Pancreas (tissue), 10 donors: Measurements from ENCODE around the gene SLC38A3. TPM values are rescaled to one million over a fixed set of nuclear protein-coding genes. Genes with fewer than 3 reads are reported as not detected.

Experiments used
- ATAC-seq, 4 donors: fragments of 200-7000 bp; cut with Tn5 transposase; one replicate each; pipeline versions ENCODE4 v1.8.0 to v1.9.1; 2020; ENCODE audit warnings: mild to moderate bottlenecking in 4 of 4, moderate library complexity in 4 of 4
- DNase-seq, 6 donors: peaks; one replicate each; pipeline ENCODE4 v3.0.0-alpha.2; 2020
- FAIRE-seq: peaks from 2 replicates; lab custom pipeline; 2012; peaks lifted over from hg19 to GRCh38; lab: Jason Lieb, UNC
- H3K27ac ChIP-seq, 4 donors: fragments of 200-600 bp; sonication (generic); 1 replicate in 3 of 4; 2 replicates in 1 of 4; pipeline versions ENCODE4 v1.5.0 to v1.8.0; 2020
- H3K27me3 ChIP-seq, 4 donors: fragments of 200-600 bp; one replicate each; pipeline ENCODE4 v1.8.0; 2021
- H3K36me3 ChIP-seq, 3 donors: fragments of 200-600 bp; sonication (generic) in 1 of 3; one replicate each; pipeline versions ENCODE4 v1.5.0 to v1.8.0; 2020 to 2021
- H3K4me1 ChIP-seq, 3 donors: fragments of 200-600 bp; one replicate each; pipeline ENCODE4 v1.8.0; 2021
- H3K4me3 ChIP-seq, 4 donors: fragments of 200-600 bp; sonication (generic) in 2 of 4; one replicate each; pipeline versions ENCODE4 v1.5.0 to v1.8.0; 2020 to 2021
- H3K9me3 ChIP-seq, 4 donors: fragments of 200-600 bp; one replicate each; pipeline ENCODE4 v1.8.0; 2021
- WGBS, 2 donors: extraction: QIAGEN DNeasy Blood & Tissue Kit; methylation state at CpG; one replicate each; pipeline ENCODE4 v1.1.7; 2013; 5-methylcytosine and 5-hydroxymethylcytosine counted together
- intact Hi-C, 3 donors: fragments of 100-400 bp; cut with DNase I; formaldehyde crosslinking; loops; one replicate each; pipeline versions ENCODE4 v1.11.1 to v1.14.2; 2022
- polyA plus RNA-seq, 2 donors: library from polyadenylated mRNA; stranded (reverse); fragments of 200-250 nt; gene quantifications; one replicate each; pipeline ENCODE4 v1.2.3, GENCODE V29; 2013
- total RNA-seq, 6 donors: library from RNA; stranded (reverse); fragmentation: NEBNext Ultra II Directional in 4 of 6; extraction: Animal tissue kit (Norgen Biotek cat#: 25700) in 4 of 6; gene quantifications; one replicate each; pipeline versions ENCODE4 v1.2.1 to v1.2.4, GENCODE V29; 2021 to 2023
- TF ChIP-seq, protein P1 (sequence below), 4 donors: fragments of 200-600 bp; sonication (generic) in 3 of 4; IDR thresholded peaks; one replicate each; pipeline versions ENCODE4 v1.5.0 to v1.8.0; 2021; ENCODE audit warnings: antibody characterized with exemption in 4 of 4
- donor health status: healthy with polysubstance abuse.
- donor health status: DM: no; HTN: no; CAD: no; lungs with moderate emphysema.
- donor health status: DM: no; HTN: no; CAD: no.
- donor health status: control.
- donor health status: control.
- donor health status: Bipolar disorder and iron deficiency.
- donor health status: DM: yes; HTN: yes; CAD: no.
- donor health status: DM: no; HTN: no; CAD: no.
- donor health status: DM: no; HTN: no; CAD: no.
- donor health status: DM: yes; HTN: yes; CAD: no.

Gene SLC38A3
- total and polyA plus RNA-seq, 8 donors: 21.2 to 57.9 (median 38.0) TPM

GRCh38 chr3:50165910-50166538 lies 39.0 kb upstream of the SLC38A3 start:
- DNase-seq: peak in 1 of 6 donors; percentile 30
- no peak for ATAC-seq
- H3K36me3 ChIP-seq: no peaks in the 10 kb centered on the region
- intact Hi-C loops: no loop called here
- no peaks in the 10 kb centered on the region for H3K27me3 ChIP-seq
- H3K4me3 ChIP-seq: no peak overlapping the region
- H3K4me1 ChIP-seq: peaks cover 0 to 8% (median under 1%) of the 10 kb centered on the region in 3 donors
- WGBS, 2 donors: 78% methylated on average over 15 of the region's 15 CpGs
- TF ChIP-seq, protein P1, sequence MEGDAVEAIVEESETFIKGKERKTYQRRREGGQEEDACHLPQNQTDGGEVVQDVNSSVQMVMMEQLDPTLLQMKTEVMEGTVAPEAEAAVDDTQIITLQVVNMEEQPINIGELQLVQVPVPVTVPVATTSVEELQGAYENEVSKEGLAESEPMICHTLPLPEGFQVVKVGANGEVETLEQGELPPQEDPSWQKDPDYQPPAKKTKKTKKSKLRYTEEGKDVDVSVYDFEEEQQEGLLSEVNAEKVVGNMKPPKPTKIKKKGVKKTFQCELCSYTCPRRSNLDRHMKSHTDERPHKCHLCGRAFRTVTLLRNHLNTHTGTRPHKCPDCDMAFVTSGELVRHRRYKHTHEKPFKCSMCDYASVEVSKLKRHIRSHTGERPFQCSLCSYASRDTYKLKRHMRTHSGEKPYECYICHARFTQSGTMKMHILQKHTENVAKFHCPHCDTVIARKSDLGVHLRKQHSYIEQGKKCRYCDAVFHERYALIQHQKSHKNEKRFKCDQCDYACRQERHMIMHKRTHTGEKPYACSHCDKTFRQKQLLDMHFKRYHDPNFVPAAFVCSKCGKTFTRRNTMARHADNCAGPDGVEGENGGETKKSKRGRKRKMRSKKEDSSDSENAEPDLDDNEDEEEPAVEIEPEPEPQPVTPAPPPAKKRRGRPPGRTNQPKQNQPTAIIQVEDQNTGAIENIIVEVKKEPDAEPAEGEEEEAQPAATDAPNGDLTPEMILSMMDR (IDR thresholded peaks at IDR 0.05): no peak
- no peak for FAIRE-seq
- H3K9me3 ChIP-seq: no peaks in the 10 kb centered on the region
- H3K27ac ChIP-seq: no peak overlapping the region

DNA sequence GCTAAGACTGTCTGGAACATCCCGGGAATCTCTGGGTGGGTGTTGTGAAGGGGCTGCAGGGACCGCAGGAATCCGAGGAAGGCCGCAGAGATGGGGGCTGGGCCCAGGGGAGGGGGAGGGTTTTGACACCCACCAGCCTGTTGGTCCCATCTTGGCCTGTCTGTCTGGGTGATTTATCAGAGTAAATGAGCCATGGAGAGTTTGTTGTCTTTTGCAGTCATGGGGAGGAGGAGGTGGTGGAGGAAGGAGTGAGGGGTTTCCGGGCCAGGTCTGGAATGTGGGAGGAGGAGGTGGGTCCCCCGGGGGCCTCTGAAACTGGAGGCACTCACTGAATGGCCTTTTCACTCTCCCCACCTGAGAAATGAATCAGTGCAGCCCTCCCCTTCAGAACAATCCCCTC lies 38.5 kb upstream of the SLC38A3 start:
- Histone ChIP-seq H3K4me1 (peaks cover 5 to 14% (median 6%) of the 10 kb centered on the region in 3 donors), H3K36me3 (no peaks in the 10 kb centered on the region), H3K27ac (no peak overlapping the region), H3K4me3 (no peak overlapping the region), H3K9me3 (no peaks in the 10 kb centered on the region), H3K27me3 (no peaks in the 10 kb centered on the region)
- WGBS, 2 donors: 71 to 76% methylated on average over 6 of the region's 6 CpGs
- no peak for FAIRE-seq
- TF ChIP-seq, protein P1 (IDR thresholded peaks at IDR 0.05): no peak
- no peak for ATAC-seq
- intact Hi-C loops: no loop called here
- no peak for DNase-seq

DNA sequence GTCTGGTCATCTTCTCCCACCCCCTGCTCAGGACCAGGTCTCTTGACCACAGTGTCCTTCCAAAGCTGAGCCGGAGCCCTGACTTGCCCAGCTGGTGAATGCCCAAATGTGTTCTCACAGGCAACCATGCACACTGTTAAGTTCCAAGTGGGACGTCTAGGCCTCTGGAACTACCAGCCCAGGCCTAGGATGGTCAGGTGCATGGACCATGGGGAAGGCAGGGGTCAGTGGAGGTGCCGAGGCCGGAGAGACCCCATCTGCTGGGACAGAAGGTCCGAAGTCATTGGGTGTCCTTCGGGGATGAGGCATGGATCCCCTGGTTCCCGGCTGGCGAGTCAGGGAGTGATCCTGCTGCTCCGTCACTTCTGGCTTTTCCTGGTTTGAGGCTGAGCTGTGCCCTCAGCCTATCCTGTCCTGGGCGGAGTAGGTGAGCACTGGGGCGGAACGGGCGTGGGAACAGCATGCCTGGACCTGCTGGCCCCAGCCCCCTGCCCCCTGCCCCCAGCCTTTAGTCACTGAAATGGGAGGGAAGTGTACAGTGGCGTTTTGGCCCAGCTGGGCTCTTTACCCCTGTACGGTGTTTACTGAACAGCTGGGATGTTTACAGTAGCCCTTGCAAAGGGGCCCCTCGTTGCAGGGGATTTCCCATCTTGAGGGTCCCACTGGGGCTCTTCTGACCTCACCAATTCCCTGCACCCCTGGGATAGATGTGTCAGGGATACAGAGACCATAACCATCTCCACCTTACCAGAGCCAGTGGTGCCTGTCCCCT lies 37.8 kb upstream of the SLC38A3 start:
- DNase-seq: peak in 1 of 6 donors; percentile 41
- intact Hi-C loops: no loop called here
- no peak for FAIRE-seq
- Histone ChIP-seq H3K27ac (no peak overlapping the region), H3K4me3 (no peak overlapping the region), H3K27me3 (no peaks in the 10 kb centered on the region), H3K4me1 (peaks cover 9 to 20% (median 10%) of the 10 kb centered on the region in 3 donors), H3K9me3 (no peaks in the 10 kb centered on the region), H3K36me3 (no peaks in the 10 kb centered on the region)
- WGBS, 2 donors: 71 to 81% methylated on average over 16 of the region's 16 CpGs
- TF ChIP-seq, protein P1 (IDR thresholded peaks at IDR 0.05): no peak
- ATAC-seq: no peak

DNA sequence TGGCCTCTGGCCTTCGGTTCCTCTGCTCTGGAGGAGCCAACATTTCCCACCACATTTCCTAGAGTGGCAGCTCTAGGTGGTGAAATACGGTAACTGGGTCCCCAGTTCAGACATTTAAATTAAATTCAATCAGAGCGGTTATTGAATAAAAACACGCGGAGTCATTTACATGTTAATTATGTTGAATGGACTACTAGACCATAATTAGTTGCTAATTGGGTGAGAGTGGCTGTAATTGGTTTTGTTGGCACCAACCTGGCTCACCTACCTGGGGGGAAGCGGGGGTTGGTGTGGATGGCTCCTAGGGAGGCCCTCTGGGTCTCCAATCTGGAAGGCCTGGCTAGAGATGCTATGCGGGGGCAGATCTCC lies 37.2 kb upstream of the SLC38A3 start:
- Histone ChIP-seq H3K9me3 (no peaks in the 10 kb centered on the region), H3K27me3 (no peaks in the 10 kb centered on the region), H3K36me3 (no peaks in the 10 kb centered on the region), H3K27ac (no peak overlapping the region), H3K4me1 (peaks cover 9 to 22% (median 10%) of the 10 kb centered on the region in 3 donors), H3K4me3 (no peak overlapping the region)
- TF ChIP-seq, protein P1 (IDR thresholded peaks at IDR 0.05): no peak
- WGBS, 2 donors: 94 to 95% methylated on average over 7 of the region's 7 CpGs
- ATAC-seq (no peak), FAIRE-seq (no peak), DNase-seq (no peak)
- intact Hi-C loops: no loop called here

DNA sequence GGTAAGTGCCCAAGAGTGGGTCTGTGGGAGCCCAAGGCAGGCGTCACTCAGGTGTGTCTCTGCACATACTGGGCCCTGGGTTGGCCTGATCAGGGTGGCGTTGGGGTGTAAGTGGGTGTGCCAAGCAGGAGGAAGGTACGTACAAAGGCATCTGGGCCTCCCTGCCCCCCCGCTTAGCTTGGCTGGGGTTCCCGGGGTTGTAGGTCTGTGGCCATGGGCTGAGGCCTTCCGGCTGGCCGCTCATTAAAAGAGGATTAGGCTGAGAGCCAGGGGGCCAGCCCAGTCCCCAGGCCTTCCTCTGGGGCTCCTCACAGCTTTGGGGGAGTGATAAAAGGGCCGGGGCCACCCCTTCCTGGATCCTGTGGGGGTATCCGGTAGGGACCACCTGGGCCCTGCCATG lies 36.7 kb upstream of the SLC38A3 start:
- no peaks in the 10 kb centered on the region for H3K36me3 ChIP-seq
- ATAC-seq (no peak), DNase-seq (peak in 1 of 6 donors; percentile 60), FAIRE-seq (no peak)
- 75 to 80% methylated on average over 9 of the region's 9 CpGs for WGBS, 2 donors
- no peaks in the 10 kb centered on the region for H3K9me3 ChIP-seq
- H3K27ac ChIP-seq: no peak overlapping the region
- H3K27me3 ChIP-seq: no peaks in the 10 kb centered on the region
- H3K4me3 ChIP-seq: no peak overlapping the region
- intact Hi-C loops: no loop called here
- H3K4me1 ChIP-seq: peaks cover 9 to 22% (median 10%) of the 10 kb centered on the region in 3 donors
- TF ChIP-seq, protein P1 (IDR thresholded peaks at IDR 0.05): no peak
